ENCODE results near the gene DNAH7. TPM values are rescaled to one million over a fixed set of nuclear protein-coding genes. Genes with fewer than 3 reads are reported as not detected.

DNAH7 gene
- total and polyA plus RNA-seq, 2 of the 8 experiments (the other 6 are each of a cell fraction or from before 2014, with no cell fraction given) = 0.07 to 0.08 TPM

DNA sequence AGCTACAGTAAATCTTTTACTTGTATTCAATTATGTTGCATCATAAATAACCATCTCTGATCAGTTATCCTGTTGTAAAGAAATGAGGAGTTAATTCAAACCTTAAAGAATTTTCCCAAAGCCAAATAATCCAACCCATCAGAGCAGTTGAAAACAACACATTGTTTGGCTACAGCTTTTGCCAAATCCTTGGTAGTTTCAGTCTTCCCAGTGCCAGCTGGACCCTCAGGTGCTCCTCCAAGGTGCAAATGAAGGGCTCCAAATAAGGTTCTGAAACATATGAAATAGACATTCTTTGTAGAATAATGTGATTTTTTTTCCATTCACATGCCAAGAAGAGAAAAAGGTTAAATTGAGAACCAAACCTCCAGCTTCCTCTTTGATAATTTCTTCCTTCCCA, 158.7 kb downstream of the DNAH7 start:
- H3K4me3 ChIP-seq (ENCODE audit: extremely low read depth in 1 of 4, insufficient read depth in 2 of 4, low read depth in 3 of 4, low read length in 4 of 4) = no peak overlapping the region
- FAIRE-seq = no peak

More for the DNA sequence above, 158.7 kb downstream of the DNAH7 start:
- no peaks in the 10 kb centered on the region for H4K20me1 ChIP-seq (replicated peaks in 1 of 2; ENCODE audit: control insufficient read depth in 1 of 2, insufficient read depth in 2 of 2, low read length in 2 of 2)
- no peak overlapping the region for H4K5ac ChIP-seq (ENCODE audit: insufficient read length, low read depth, low read length)
- H3K9me3 ChIP-seq (ENCODE audit: insufficient read depth in 2 of 2, low read depth in 1 of 2, low read length in 1 of 2) = no peaks in the 10 kb centered on the region
- H3K79me2 ChIP-seq (ENCODE audit: control insufficient read depth in 1 of 2, insufficient read depth in 2 of 2, low read length in 2 of 2) = no peaks in the 10 kb centered on the region
- no peak overlapping the region for H3K18ac ChIP-seq (ENCODE audit: extremely low read depth, low read length)
- no peak overlapping the region for H2AFZ ChIP-seq (ENCODE audit: low read length)
- no peaks in the 10 kb centered on the region for H3K27me3 ChIP-seq (replicated peaks in 1 of 4; ENCODE audit: control insufficient read depth in 3 of 4, extremely low read depth in 1 of 4, insufficient read depth in 3 of 4, low read length in 3 of 4)
- H3K36me3 ChIP-seq (ENCODE audit: control insufficient read depth in 2 of 4, insufficient read depth in 4 of 4, low read length in 3 of 4) = no peaks in the 10 kb centered on the region
- no peaks in the 10 kb centered on the region for H3K79me1 ChIP-seq (ENCODE audit: low read depth, low read length)
- H2BK20ac ChIP-seq (ENCODE audit: low read length) = no peak overlapping the region
- no peak overlapping the region for H2AK5ac ChIP-seq (ENCODE audit: low read depth, low read length)
- H3K23ac ChIP-seq (ENCODE audit: insufficient read length) = no peak overlapping the region
- ChIA-PET POLR2A (ENCODE audit: partially characterized antibody) (no interaction called here), CTCF (ENCODE audit: partially characterized antibody) (interaction anchor here (0.7 kb wide), 1 partner anchor 16 kb away, joined by 3 read pairs; no protein-coding TSS in a partner anchor)
- no peak overlapping the region for H2BK5ac ChIP-seq (ENCODE audit: low read depth, low read length)
- H3K4me2 ChIP-seq (ENCODE audit: insufficient read depth in 1 of 2, low read depth in 2 of 2, low read length in 2 of 2) = no peak overlapping the region
- H3K9ac ChIP-seq (replicated peaks in 1 of 4; ENCODE audit: extremely low read depth in 1 of 4, low read depth in 3 of 4, low read length in 3 of 4) = no peak overlapping the region
- H4K8ac ChIP-seq (ENCODE audit: extremely low read depth, insufficient read depth, low read length) = no peak overlapping the region
- H2BK12ac ChIP-seq (ENCODE audit: low read depth, low read length) = no peak overlapping the region
- H3K14ac ChIP-seq (ENCODE audit: insufficient read length) = no peak overlapping the region
- H2BK15ac ChIP-seq (ENCODE audit: low read length) = no peak overlapping the region
- no peak overlapping the region for H3K4ac ChIP-seq (replicated peaks; ENCODE audit: insufficient read length, low read depth, low read length)
- no peak overlapping the region for H3K27ac ChIP-seq (ENCODE audit: low read depth, low read length)
- no peak overlapping the region for H2BK120ac ChIP-seq (replicated peaks; ENCODE audit: low read depth, low read length)
- no peaks in the 10 kb centered on the region for H3K4me1 ChIP-seq (replicated peaks in 1 of 4; ENCODE audit: control insufficient read depth in 3 of 4, insufficient read depth in 4 of 4, low read length in 3 of 4)
- TF ChIP-seq NRF1 (IDR thresholded peaks at IDR 0.05; ENCODE audit: low read depth, low read length) (no peak), FOSL1 (IDR thresholded peaks at IDR 0.05; ENCODE audit: insufficient read depth, low read depth, low read length) (no peak), BACH1 (IDR thresholded peaks at IDR 0.05; ENCODE audit: low read length) (no peak), POLR2A (IDR thresholded peaks at IDR 0.05; ENCODE audit: control extremely low read depth in 1 of 2, low read depth in 2 of 2, low read length in 2 of 2) (no peak), SRF (IDR thresholded peaks at IDR 0.05; ENCODE audit: low read depth, low read length) (no peak), KDM1A (IDR thresholded peaks at IDR 0.05; ENCODE audit: borderline replicate concordance, low read length) (no peak)
- TF ChIP-seq, protein P1, sequence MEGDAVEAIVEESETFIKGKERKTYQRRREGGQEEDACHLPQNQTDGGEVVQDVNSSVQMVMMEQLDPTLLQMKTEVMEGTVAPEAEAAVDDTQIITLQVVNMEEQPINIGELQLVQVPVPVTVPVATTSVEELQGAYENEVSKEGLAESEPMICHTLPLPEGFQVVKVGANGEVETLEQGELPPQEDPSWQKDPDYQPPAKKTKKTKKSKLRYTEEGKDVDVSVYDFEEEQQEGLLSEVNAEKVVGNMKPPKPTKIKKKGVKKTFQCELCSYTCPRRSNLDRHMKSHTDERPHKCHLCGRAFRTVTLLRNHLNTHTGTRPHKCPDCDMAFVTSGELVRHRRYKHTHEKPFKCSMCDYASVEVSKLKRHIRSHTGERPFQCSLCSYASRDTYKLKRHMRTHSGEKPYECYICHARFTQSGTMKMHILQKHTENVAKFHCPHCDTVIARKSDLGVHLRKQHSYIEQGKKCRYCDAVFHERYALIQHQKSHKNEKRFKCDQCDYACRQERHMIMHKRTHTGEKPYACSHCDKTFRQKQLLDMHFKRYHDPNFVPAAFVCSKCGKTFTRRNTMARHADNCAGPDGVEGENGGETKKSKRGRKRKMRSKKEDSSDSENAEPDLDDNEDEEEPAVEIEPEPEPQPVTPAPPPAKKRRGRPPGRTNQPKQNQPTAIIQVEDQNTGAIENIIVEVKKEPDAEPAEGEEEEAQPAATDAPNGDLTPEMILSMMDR (IDR thresholded peaks at IDR 0.05; ENCODE audit: control extremely low read depth in 1 of 3, insufficient read depth in 1 of 3, low read depth in 1 of 3, low read length in 3 of 3) = no peak
- H3K56ac ChIP-seq (replicated peaks; ENCODE audit: insufficient read length, low read depth, low read length) = no peak overlapping the region
- H3K23me2 ChIP-seq (ENCODE audit: low read depth, low read length) = no peaks in the 10 kb centered on the region
- H4K91ac ChIP-seq (replicated peaks; ENCODE audit: insufficient read length, low read length) = no peak overlapping the region
- DNase-seq (ENCODE audit: low read depth in 1 of 2, low spot score in 2 of 2) = no peak
